Measurements from ENCODE around the gene BBS5.
"Not testable (repeated sequence)": the region's sequence is repeated elsewhere in the genome, so short reads cannot be mapped to it uniquely, and the experiment has no call there.

Gene BBS5

DNA sequence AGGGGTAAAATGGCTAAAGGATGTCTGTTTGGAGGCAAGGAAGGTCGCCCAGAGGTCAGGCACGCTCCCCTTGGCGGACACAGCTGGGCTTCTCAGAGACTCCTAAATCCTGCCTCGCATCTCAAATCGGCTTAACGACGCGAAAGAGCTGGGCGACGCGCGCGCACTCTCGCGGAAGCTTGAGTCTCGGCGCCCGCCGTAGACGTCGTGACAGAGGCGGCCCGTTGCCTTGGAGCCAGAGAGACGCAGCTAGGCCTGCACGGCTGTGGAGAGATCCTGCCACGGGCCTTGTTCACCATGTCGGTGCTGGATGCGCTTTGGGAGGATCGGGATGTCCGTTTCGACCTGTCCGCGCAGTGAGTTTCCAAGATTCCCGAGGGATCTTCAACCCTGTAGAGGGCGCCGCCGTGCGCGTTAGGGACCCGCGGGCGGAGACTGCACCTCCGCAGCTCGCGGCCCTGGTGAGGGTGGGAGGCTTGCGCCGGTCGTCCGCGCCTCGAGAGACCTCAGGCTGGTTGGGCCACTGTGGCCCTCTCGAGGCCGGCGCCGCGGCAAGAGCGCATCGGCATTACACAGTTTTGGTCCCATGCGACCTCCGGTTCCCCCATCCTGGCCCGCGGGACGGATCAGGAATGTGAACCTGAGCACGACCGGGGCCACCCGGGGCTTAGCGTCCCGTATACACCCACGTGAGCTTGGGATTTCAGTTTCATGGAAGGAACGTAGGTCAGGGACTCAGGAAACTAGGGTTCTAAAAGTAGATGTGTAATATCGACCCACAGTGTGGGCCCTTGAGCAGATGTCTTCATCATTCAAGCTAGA, at the start of gene BBS5:
TSS of gene BBS5 (plus strand) at position 238 of the 822 bp plus-strand sequence. CDS start at position 298, 60 bp downstream.
- TF ChIP-seq, protein P1, sequence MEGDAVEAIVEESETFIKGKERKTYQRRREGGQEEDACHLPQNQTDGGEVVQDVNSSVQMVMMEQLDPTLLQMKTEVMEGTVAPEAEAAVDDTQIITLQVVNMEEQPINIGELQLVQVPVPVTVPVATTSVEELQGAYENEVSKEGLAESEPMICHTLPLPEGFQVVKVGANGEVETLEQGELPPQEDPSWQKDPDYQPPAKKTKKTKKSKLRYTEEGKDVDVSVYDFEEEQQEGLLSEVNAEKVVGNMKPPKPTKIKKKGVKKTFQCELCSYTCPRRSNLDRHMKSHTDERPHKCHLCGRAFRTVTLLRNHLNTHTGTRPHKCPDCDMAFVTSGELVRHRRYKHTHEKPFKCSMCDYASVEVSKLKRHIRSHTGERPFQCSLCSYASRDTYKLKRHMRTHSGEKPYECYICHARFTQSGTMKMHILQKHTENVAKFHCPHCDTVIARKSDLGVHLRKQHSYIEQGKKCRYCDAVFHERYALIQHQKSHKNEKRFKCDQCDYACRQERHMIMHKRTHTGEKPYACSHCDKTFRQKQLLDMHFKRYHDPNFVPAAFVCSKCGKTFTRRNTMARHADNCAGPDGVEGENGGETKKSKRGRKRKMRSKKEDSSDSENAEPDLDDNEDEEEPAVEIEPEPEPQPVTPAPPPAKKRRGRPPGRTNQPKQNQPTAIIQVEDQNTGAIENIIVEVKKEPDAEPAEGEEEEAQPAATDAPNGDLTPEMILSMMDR (IDR thresholded peaks at IDR 0.05; ENCODE audit: low read depth, low read length): peak; percentile 43; the same call in 1 of the 2 replicates
- H3K4me3 ChIP-seq (ENCODE audit: low read depth, low read length): peak within 1 kb of the TSS; percentile 64

DNA sequence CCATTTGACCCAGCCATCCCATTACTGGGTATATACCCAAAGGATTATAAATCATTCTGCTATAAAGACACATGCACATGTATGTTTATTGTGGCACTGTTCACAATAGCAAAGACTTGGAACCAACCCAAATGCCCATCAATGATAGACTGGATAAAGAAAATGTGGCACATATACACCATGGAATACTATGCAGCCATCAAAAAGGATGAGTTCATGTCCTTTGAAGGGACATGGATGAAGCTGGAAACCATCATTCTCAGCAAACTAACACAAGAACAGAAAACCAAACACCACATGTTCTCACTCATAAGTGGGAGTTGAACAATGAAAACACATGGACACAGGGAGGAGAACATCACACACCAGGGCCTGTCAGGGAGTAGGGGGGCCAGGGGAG, 47.5 kb upstream of the BBS5 start:
- not testable (repeated sequence) for H3K4me3 ChIP-seq (ENCODE audit: low read depth, low read length)

DNA sequence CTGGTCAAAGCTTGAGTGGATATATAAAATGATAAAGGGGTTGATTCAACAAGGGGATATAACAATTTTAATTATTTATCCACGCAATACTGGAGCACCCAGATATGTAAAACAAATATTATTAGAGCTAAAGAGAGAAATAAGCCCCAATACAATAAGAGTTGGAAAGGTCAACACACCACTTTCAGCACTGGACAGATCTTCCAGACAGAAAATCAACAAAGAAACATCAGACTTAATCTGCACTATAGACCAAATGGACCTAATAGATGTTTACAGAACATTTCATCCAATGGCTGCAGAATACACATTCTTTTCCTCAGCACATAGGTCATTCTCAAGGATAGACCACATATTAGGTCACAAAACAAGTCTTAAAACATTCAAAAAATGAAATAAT, 45.1 kb upstream of the BBS5 start:
- H3K4me3 ChIP-seq (ENCODE audit: low read depth, low read length): not testable (repeated sequence)

DNA sequence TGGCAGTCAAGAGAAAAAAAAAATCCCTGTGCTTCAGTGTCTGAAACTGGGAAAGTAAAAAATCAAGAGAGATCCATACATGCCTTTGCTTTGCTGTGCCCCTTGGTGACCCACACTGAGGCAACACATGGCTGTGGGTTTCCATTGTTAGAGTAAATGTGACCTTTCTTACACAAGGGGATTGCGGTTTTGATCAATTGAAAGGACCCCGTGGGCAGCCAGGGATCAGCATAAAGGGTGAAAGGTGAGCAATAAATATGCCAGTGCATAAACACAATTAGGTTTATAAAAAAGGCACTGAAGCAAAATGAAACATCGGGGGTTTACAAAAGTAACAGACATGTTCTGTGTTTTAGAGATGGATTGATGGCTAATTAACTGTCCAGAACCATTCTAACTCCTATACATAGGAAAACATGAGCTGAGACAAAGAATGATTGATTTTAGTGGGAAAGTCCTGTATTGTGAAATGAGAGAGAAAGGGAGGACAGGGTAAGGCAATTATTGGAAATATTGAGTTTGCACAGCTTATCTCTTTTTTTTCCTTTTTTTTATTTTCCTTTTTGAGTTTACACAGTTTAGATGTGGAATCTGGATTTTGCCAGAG, 40.7 kb upstream of the BBS5 start:
- TF ChIP-seq, protein P1 (IDR thresholded peaks at IDR 0.05; ENCODE audit: low read depth, low read length): no peak
- H3K4me3 ChIP-seq (ENCODE audit: low read depth, low read length): no peak overlapping the region

DNA sequence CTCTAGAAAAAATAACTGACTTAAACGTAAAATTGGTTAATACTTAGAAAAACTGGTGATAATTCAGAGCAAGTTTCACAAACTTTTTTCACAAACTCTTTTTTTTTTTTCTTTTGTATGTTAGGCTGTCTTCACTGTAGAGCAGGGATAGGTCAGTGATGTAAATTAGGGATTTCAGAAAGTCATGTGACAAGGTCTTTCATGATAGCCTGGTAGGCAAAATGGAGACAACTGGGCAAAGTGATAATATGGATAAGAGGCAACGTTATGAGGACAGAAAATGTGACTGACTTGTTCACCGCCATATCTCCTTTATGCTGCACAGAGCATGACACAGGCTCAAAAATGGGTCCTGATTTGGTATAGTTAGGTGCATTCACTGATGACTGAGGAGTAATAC, 39.4 kb upstream of the BBS5 start:
- TF ChIP-seq, protein P1 (IDR thresholded peaks at IDR 0.05; ENCODE audit: low read depth, low read length): no peak
- H3K4me3 ChIP-seq (ENCODE audit: low read depth, low read length): no peak overlapping the region

DNA sequence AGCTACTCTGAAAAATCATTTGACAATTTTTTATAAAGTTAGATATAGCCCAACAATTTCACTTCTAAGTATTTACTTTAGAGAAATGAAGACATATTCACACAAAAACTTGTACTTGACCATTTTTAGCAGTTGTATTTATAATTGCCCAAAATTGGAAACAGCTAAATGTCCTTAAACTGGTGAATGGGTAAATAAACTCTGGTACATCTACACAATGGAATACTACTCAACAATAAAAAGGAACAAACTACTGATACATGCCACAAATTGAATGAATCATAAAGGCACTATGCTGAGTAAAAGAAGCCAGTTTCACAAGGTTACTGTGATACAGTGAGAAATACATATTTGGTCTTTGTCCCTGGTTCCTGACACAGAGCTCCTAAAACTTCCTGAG, 32.8 kb upstream of the BBS5 start:
- no peak overlapping the region for H3K4me3 ChIP-seq (ENCODE audit: low read depth, low read length)
- TF ChIP-seq, protein P1 (IDR thresholded peaks at IDR 0.05; ENCODE audit: low read depth, low read length): no peak

DNA sequence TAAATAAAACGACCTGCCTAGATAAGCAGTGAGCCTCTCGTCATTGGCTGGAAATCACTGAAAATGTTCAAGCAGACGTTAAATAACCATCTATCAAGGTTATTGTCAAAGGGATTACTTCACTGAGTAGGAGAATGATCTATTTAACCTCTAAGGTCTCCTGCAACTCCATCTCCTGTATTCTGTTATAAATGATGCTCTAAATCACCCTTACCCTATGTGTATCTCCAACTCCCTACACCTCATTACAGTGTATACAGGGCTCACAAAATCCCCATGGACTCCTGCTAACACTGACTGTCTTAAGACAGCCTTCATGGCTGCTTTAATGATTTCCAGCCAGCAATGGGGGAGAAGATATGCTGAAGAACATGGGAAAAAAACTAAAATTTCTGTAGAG, 31.0 kb upstream of the BBS5 start:
- TF ChIP-seq, protein P1 (IDR thresholded peaks at IDR 0.05; ENCODE audit: low read depth, low read length): no peak

DNA sequence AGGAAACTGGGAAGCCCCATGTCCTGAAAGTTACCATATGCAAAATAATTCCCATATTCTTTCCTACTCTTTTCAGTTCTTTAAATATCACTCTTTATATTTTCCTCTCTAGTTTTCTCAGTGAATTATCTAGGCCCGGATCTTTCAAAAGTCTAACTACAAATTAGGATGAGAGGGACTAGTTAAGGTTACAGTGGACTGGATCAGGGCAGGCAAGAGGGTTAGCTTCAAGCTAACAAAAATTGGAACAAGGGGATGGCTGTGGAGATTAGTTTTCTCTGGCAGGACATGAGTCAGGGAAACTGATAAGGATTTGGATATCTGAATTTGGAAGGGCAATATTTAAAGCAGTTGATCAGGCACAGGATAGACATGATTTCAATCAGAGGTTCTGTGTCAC, 30.4 kb upstream of the BBS5 start:
- H3K4me3 ChIP-seq (ENCODE audit: low read depth, low read length): no peak overlapping the region
- TF ChIP-seq, protein P1 (IDR thresholded peaks at IDR 0.05; ENCODE audit: low read depth, low read length): no peak

More for the DNA sequence above, 31.0 kb upstream of the BBS5 start:
- H3K4me3 ChIP-seq (ENCODE audit: low read depth, low read length): no peak overlapping the region
